ENCODE data around the gene MTG1.
"Not testable (repeated sequence)": the region's sequence is repeated elsewhere in the genome, so short reads cannot be mapped to it uniquely, and the experiment has no call there.

The MTG1 gene

GRCh38 chr10:133375357-133376115 lies 18.4 kb upstream of the MTG1 start:
- TF ChIP-seq ZFX (IDR thresholded peaks at IDR 0.05): no peak
- no peak for TF ChIP-seq CTCF (conservative IDR thresholded peaks at IDR 0.05)
- peak overlapping the region; percentile 3; the same call in 1 of the 2 replicates for H3K27ac ChIP-seq

GRCh38 chr10:133376183-133376582 lies 17.8 kb upstream of the MTG1 start:
- H3K27ac ChIP-seq: not testable (repeated sequence)

GRCh38 chr10:133377025-133377817 lies 16.7 kb upstream of the MTG1 start:
- H3K27ac ChIP-seq: peak overlapping the region; percentile 73; the same call in 1 of the 2 replicates
- TF ChIP-seq ZFX (IDR thresholded peaks at IDR 0.05) (no peak), CTCF (conservative IDR thresholded peaks at IDR 0.05) (no peak)

- TF ChIP-seq ZFX (IDR thresholded peaks at IDR 0.05) (no peak), CTCF (conservative IDR thresholded peaks at IDR 0.05) (no peak)
- peak overlapping the region; percentile 73 for H3K27ac ChIP-seq
These were observed 16.1 kb upstream of the MTG1 start for GRCh38 chr10:133377818-133378250.

GRCh38 chr10:133378251-133379096 lies 15.5 kb upstream of the MTG1 start:
- TF ChIP-seq ZFX (IDR thresholded peaks at IDR 0.05): no peak
- TF ChIP-seq CTCF (conservative IDR thresholded peaks at IDR 0.05): no peak
- peak overlapping the region; percentile 73 for H3K27ac ChIP-seq

- TF ChIP-seq ZFX (IDR thresholded peaks at IDR 0.05) (no peak), CTCF (conservative IDR thresholded peaks at IDR 0.05) (no peak)
- peak within 1 kb of the TSS; percentile 73 for H3K27ac ChIP-seq
These were observed 14.7 kb upstream of the MTG1 start, which contains the start of gene PAOX for GRCh38 chr10:133379152-133379800. Gene PAOX, plus strand, starts transcription at chr10:133379262. Its CDS starts 55 bp downstream, at chr10:133379317.
